ENCODE results near the gene HUS1. TPM values are rescaled to one million over a fixed set of nuclear protein-coding genes. Genes with fewer than 3 reads are reported as not detected.

Gene HUS1
- total and polyA plus RNA-seq, 11 donors: 10.9 to 43.3 (median 26.3) TPM

GRCh38 chr7:47915616-47915976 is 63.8 kb downstream of the HUS1 start:
- Histone ChIP-seq H3K4me1 (no peaks in the 10 kb centered on the region), H3K4me3 (no peak overlapping the region), H3K27ac (no peak overlapping the region), H3K36me3 (no peaks in the 10 kb centered on the region), H3K27me3 (no peaks in the 10 kb centered on the region), H3K9me3 (peaks cover 0 to 4% (median 0%) of the 10 kb centered on the region in 12 donors)
- no peak for DNase-seq
- WGBS, 4 donors: 84 to 92% (median 88%) methylated on average over 2 of the region's 2 CpGs
- intact Hi-C loops (cut with DNase I): no loop called here
- no peak for TF ChIP-seq CTCF (IDR thresholded peaks at IDR 0.05)
- TF ChIP-seq POLR2A (IDR thresholded peaks at IDR 0.05): no peak
- no peak for ATAC-seq

GRCh38 chr7:47914717-47915615 is 64.4 kb downstream of the HUS1 start:
- Histone ChIP-seq H3K4me1 (no peaks in the 10 kb centered on the region), H3K27ac (no peak overlapping the region)
- intact Hi-C loops (cut with DNase I): no loop called here

More at GRCh38 chr7:47914717-47915615, 64.4 kb downstream of the HUS1 start:
- Histone ChIP-seq H3K36me3 (no peaks in the 10 kb centered on the region), H3K4me3 (no peak overlapping the region), H3K27me3 (no peaks in the 10 kb centered on the region), H3K9me3 (no peaks in the 10 kb centered on the region)
- no peak for DNase-seq
- 61 to 79% (median 68%) methylated on average over 5 of the region's 5 CpGs for WGBS, 4 donors
- TF ChIP-seq POLR2A (IDR thresholded peaks at IDR 0.05) (no peak), CTCF (IDR thresholded peaks at IDR 0.05) (no peak)
- ATAC-seq: no peak

Other genes starting within 250 kb of the HUS1 start
- 1 to 10 TPM; 1.1 to 3.7 (median 2.5) TPM for gene PKD1L1, start 31.1 kb downstream of the HUS1 start, total RNA-seq
- gene PKD1L1, start 31.1 kb downstream of the HUS1 start, polyA plus RNA-seq: 1 to 10 TPM; 1.3 to 2.1 TPM
- not detected for gene SUN3, start 49.5 kb upstream of the HUS1 start, total RNA-seq
- gene SUN3, start 49.5 kb upstream of the HUS1 start, polyA plus RNA-seq: not detected
- gene C7orf57, start 55.9 kb upstream of the HUS1 start, total RNA-seq: under 1 TPM in 1 of 9 donors, not detected in 8; 0.27 TPM
- gene C7orf57, start 55.9 kb upstream of the HUS1 start, polyA plus RNA-seq: under 1 TPM in 1 of 2 donors, not detected in 1; 0.03 TPM
- gene UPP1, start 109.7 kb upstream of the HUS1 start, total RNA-seq: 10 to 100 TPM in 8 of 9 donors, 1 to 10 TPM in 1; 5.8 to 33.2 (median 18.8) TPM
- 10 to 100 TPM; 17.3 to 23.5 TPM for gene UPP1, start 109.7 kb upstream of the HUS1 start, polyA plus RNA-seq
- under 1 TPM in 7 of 9 donors, not detected in 2; 0.04 to 0.29 (median 0.09) TPM for gene ABCA13, start 191.8 kb upstream of the HUS1 start, total RNA-seq
- gene ABCA13, start 191.8 kb upstream of the HUS1 start, polyA plus RNA-seq: under 1 TPM in 1 of 2 donors, not detected in 1; 0.01 TPM

All from heart left ventricle (tissue), 16 donors.